Tibial nerve (tissue), 4 donors: ENCODE measurements around the gene TAPT1. TPM values are rescaled to one million over a fixed set of nuclear protein-coding genes. Genes with fewer than 3 reads are reported as not detected.

Experiments used
- DNase-seq, 2 donors: peaks; one replicate each; pipeline ENCODE4 v3.0.0-alpha.2; 2019; ENCODE audit warnings: low spot score in 2 of 2
- H3K27ac ChIP-seq, 4 donors: fragments of 200-600 bp; sonication (generic) in 3 of 4; one replicate each; pipeline ENCODE4 v1.5.1; 2017 to 2019; ENCODE audit warnings: mild to moderate bottlenecking in 1 of 4
- H3K27me3 ChIP-seq, 2 donors: fragments of 200-600 bp; sonication (generic) in 1 of 2; one replicate each; pipeline versions ENCODE4 v1.5.1 to v1.6.0; 2017 to 2019
- H3K36me3 ChIP-seq, 3 donors: fragments of 200-600 bp; sonication (generic); one replicate each; pipeline ENCODE4 v1.5.1; 2018 to 2019
- H3K4me1 ChIP-seq, 4 donors: fragments of 200-600 bp; sonication (generic) in 3 of 4; one replicate each; pipeline ENCODE4 v1.5.1; 2017 to 2019
- H3K4me3 ChIP-seq, 4 donors: fragments of 200-600 bp; sonication (generic) in 3 of 4; one replicate each; pipeline ENCODE4 v1.5.1; 2017 to 2019; ENCODE audit warnings: mild to moderate bottlenecking in 1 of 4, moderate library complexity in 1 of 4
- H3K9me3 ChIP-seq, 4 donors: fragments of 200-600 bp; sonication (generic) in 3 of 4; one replicate each; pipeline ENCODE4 v1.5.1; 2017 to 2019
- EP300 ChIP-seq, 2 donors: sonication (generic); formaldehyde crosslinking; IDR thresholded peaks; one replicate each; pipeline ENCODE4 v1.6.1; 2017; ENCODE audit warnings: antibody characterized with exemption in 2 of 2, mild to moderate bottlenecking in 1 of 2
- POLR2A ChIP-seq, 2 donors: fragments of 450-650 bp; IDR thresholded peaks; one replicate each; pipeline ENCODE4 v1.6.1; 2017; ENCODE audit warnings: antibody characterized with exemption in 2 of 2, mild to moderate bottlenecking in 2 of 2, moderate library complexity in 2 of 2
- WGBS, 2 donors: methylation state at CpG; one replicate each; pipeline ENCODE4 v1.1.5; 2018; 5-methylcytosine and 5-hydroxymethylcytosine counted together
- total RNA-seq, 4 donors: library from RNA; depleted of rRNA; stranded (reverse); fragments of >200 nt; gene quantifications; one replicate each; pipeline ENCODE4 v1.1.0, GENCODE V29; 2016
- TF ChIP-seq, protein P1 (sequence below), 5 experiments: fragments of 200-600 bp in 3 of 5; fragments of 450-650 bp in 2 of 5; sonication (generic) in 3 of 5; IDR thresholded peaks; one replicate each; pipeline ENCODE4 v1.5.1; 2016 to 2019; ENCODE audit warnings: antibody characterized with exemption in 5 of 5, mild to moderate bottlenecking in 3 of 5, moderate library complexity in 2 of 5

The TAPT1 gene
- total RNA-seq, 4 donors from 2014 or later, result 21.3 to 41.3 (median 37.5) TPM

DNA sequence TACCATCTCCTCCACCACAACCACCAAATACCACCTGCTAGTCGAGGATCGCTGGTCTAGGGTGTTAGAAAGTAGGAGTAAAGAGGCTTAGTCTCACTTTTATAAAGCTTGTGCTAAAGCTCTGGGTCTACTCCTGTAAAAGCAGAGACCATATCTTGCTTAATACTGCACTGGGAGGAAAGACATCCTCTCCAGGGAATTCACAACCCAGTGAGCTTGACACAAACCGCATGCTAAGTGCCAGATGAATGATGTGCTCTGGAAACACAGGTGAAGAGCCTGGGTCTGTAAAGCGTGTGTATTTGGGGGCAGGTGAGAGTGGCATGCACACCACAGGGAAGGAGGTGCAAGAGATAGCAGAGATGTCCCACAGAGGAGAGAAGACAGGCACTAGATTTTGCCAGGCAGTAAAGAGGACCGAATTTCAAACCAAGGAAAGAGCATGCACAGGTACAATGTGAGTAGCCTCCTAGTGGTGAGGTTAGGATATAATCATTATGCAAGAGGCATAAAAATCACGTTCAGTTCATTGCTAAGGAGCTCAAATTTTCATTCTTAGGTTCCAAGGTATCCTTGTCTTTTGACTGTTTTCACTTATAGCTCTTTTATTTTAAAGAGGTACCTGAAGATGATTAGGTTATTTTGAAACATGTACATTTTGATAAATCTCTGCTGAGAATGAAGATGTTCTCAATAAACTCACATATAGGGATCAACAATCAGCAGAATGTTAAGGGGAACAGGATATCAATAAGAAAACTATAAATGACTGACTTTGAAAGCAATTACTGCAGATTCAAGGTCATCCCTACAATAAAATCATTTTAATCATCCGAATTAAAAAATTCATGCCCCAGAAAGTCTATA, 20.7 kb downstream of the TAPT1 start:
- WGBS, 2 donors, result 70 to 75% methylated on average over 7 of the region's 7 CpGs
- DNase-seq, result no peak
- TF ChIP-seq, protein P1, sequence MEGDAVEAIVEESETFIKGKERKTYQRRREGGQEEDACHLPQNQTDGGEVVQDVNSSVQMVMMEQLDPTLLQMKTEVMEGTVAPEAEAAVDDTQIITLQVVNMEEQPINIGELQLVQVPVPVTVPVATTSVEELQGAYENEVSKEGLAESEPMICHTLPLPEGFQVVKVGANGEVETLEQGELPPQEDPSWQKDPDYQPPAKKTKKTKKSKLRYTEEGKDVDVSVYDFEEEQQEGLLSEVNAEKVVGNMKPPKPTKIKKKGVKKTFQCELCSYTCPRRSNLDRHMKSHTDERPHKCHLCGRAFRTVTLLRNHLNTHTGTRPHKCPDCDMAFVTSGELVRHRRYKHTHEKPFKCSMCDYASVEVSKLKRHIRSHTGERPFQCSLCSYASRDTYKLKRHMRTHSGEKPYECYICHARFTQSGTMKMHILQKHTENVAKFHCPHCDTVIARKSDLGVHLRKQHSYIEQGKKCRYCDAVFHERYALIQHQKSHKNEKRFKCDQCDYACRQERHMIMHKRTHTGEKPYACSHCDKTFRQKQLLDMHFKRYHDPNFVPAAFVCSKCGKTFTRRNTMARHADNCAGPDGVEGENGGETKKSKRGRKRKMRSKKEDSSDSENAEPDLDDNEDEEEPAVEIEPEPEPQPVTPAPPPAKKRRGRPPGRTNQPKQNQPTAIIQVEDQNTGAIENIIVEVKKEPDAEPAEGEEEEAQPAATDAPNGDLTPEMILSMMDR (IDR thresholded peaks at IDR 0.05), result peak; percentile 27 to 43 (median 36)
- TF ChIP-seq POLR2A (IDR thresholded peaks at IDR 0.05) (no peak), EP300 (IDR thresholded peaks at IDR 0.05) (no peak)
- H3K9me3 ChIP-seq, result no peaks in the 10 kb centered on the region
- peaks cover 0 to 18% (median 2%) of the 10 kb centered on the region in 4 donors for H3K4me1 ChIP-seq
- no peaks in the 10 kb centered on the region for H3K27me3 ChIP-seq
- H3K4me3 ChIP-seq, result no peak overlapping the region
- peaks cover 0 to 7% (median 0%) of the 10 kb centered on the region in 3 donors for H3K36me3 ChIP-seq
- H3K27ac ChIP-seq, result no peak overlapping the region

- 92 to 100% methylated on average over 3 of the region's 3 CpGs for WGBS, 2 donors
- no peak for DNase-seq
Observed at GRCh38 chr4:16204505-16204904, 21.8 kb downstream of the TAPT1 start.

DNA sequence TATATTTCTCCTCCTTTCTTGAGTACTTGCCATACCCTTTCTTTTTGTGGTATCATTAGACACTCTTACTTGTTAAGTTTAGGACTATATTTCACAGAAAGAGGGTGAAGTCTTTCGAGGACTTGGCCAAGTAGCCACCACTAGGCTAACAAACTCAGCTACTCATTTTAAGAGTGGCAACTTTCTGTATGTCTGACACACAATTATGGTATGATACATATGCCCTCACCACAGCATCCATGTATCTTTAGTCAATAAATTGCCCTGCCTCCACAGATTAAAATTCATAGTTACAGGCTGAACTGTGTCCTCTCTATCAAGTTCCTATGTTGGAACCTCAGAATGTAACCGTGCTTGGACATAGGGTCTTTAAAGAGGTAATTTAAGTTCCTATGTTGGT, 23.2 kb downstream of the TAPT1 start:
- H3K27ac ChIP-seq, result no peak overlapping the region
- H3K9me3 ChIP-seq, result no peaks in the 10 kb centered on the region
- H3K4me1 ChIP-seq, result peaks cover 0 to 31% (median 3%) of the 10 kb centered on the region in 4 donors
- no peak overlapping the region for H3K4me3 ChIP-seq
- no peaks in the 10 kb centered on the region for H3K36me3 ChIP-seq
- no peak for DNase-seq
- 95 to 96% methylated on average over 2 of the region's 2 CpGs for WGBS, 2 donors
- no peaks in the 10 kb centered on the region for H3K27me3 ChIP-seq
- TF ChIP-seq EP300 (IDR thresholded peaks at IDR 0.05), result no peak

More at GRCh38 chr4:16204505-16204904, 21.8 kb downstream of the TAPT1 start:
- no peaks in the 10 kb centered on the region for H3K36me3 ChIP-seq
- TF ChIP-seq EP300 (IDR thresholded peaks at IDR 0.05) (no peak), POLR2A (IDR thresholded peaks at IDR 0.05) (no peak)
- TF ChIP-seq, protein P1 (IDR thresholded peaks at IDR 0.05), result no peak
- H3K4me1 ChIP-seq, result peaks cover 0 to 18% (median 2%) of the 10 kb centered on the region in 4 donors
- H3K9me3 ChIP-seq, result no peaks in the 10 kb centered on the region
- no peaks in the 10 kb centered on the region for H3K27me3 ChIP-seq
- H3K27ac ChIP-seq, result no peak overlapping the region
- no peak overlapping the region for H3K4me3 ChIP-seq

GRCh38 chr4:16202598-16202997, 23.7 kb downstream of the TAPT1 start:
- Histone ChIP-seq H3K4me3 (no peak overlapping the region), H3K36me3 (no peaks in the 10 kb centered on the region), H3K9me3 (no peaks in the 10 kb centered on the region), H3K27ac (no peak overlapping the region), H3K4me1 (peaks cover 0 to 33% (median 6%) of the 10 kb centered on the region in 4 donors), H3K27me3 (no peaks in the 10 kb centered on the region)
- DNase-seq, result no peak
- 81% methylated on average over 2 of the region's 2 CpGs for WGBS, 2 donors
- TF ChIP-seq POLR2A (IDR thresholded peaks at IDR 0.05) (no peak), EP300 (IDR thresholded peaks at IDR 0.05) (no peak)
- TF ChIP-seq, protein P1 (IDR thresholded peaks at IDR 0.05), result no peak

- no peaks in the 10 kb centered on the region for H3K27me3 ChIP-seq
- H3K4me3 ChIP-seq, result no peak overlapping the region
- no peaks in the 10 kb centered on the region for H3K36me3 ChIP-seq
- DNase-seq, result no peak
- H3K4me1 ChIP-seq, result peaks cover 0 to 46% (median 6%) of the 10 kb centered on the region in 4 donors
- no peaks in the 10 kb centered on the region for H3K9me3 ChIP-seq
- TF ChIP-seq EP300 (IDR thresholded peaks at IDR 0.05), result no peak
- TF ChIP-seq, protein P1 (IDR thresholded peaks at IDR 0.05), result peak in 2 of 5 experiments; percentile 8 to 32
- WGBS, 2 donors, result 93 to 96% methylated on average over 1 of the region's 1 CpG
- no peak overlapping the region for H3K27ac ChIP-seq
Observed at GRCh38 chr4:16199093-16199492, 27.2 kb downstream of the TAPT1 start.
